Panc1 (cell line): ENCODE measurements around the gene MOB1A. TPM values are rescaled to one million over a fixed set of nuclear protein-coding genes. Genes with fewer than 3 reads are reported as not detected.

Experiments used
- ATAC-seq: fragments of 200-7000 bp; cut with Tn5 transposase; 2 replicates; pipeline ENCODE4 v1.9.1; 2020; ENCODE audit warnings: mild to moderate bottlenecking, moderate library complexity
- BruUV-seq: library from RNA; stranded (reverse); fragments of 400-500 nt; replicated peaks from 2 replicates; lab custom pipeline; 2021; lab: Mats Ljungman, UMichigan
- CTCF ChIA-PET: fragments of 300-600 bp; sonication (Branson Sonifier 250); formaldehyde crosslinking; loops from one replicate; lab custom pipeline; 2022; ENCODE audit warnings: antibody characterized with exemption; lab: Charles Lee
- POLR2A ChIA-PET: fragments of 300-600 bp; sonication (Branson Sonifier 250); formaldehyde crosslinking; loops from one replicate; lab custom pipeline; 2022; ENCODE audit warnings: antibody characterized with exemption; lab: Charles Lee
- DNase-seq: peaks from one replicate; pipeline ENCODE4 v3.0.0-alpha.2; 2010; ENCODE audit warnings: low read depth, low spot score
- H3K27ac ChIP-seq: 2 replicates; pipeline ENCODE4 v1.5.1; 2011; ENCODE audit warnings: mild to moderate bottlenecking, low read length, inconsistent platforms
- H3K27me3 ChIP-seq: fragments of 200-500 bp; sonication (Bioruptor generic); 2 replicates; pipeline ENCODE4 v1.6.0; 2014; ENCODE audit warnings: low read length, inconsistent platforms; ENCODE audit not compliant: control insufficient read depth, insufficient read depth
- H3K36me3 ChIP-seq: fragments of 200-500 bp; sonication (Bioruptor generic); 2 replicates; pipeline ENCODE4 v1.5.1; 2014; ENCODE audit warnings: inconsistent platforms, mild to moderate bottlenecking, low read length, moderate library complexity; ENCODE audit not compliant: control insufficient read depth, insufficient read depth
- H3K4me1 ChIP-seq: 2 replicates; pipeline ENCODE4 v1.5.1; 2011; ENCODE audit warnings: inconsistent platforms, mild to moderate bottlenecking, low read length, moderate library complexity; ENCODE audit not compliant: control insufficient read depth, insufficient read depth
- H3K4me3 ChIP-seq, 2 experiments: 2 replicates each; pipeline ENCODE4 v1.5.1; 2011 to 2012; ENCODE audit warnings: low read depth in 2 of 2, low read length in 2 of 2, mild to moderate bottlenecking in 2 of 2, inconsistent platforms in 1 of 2, moderate library complexity in 1 of 2
- H3K9me3 ChIP-seq: fragments of 200-500 bp; sonication (Bioruptor generic); 2 replicates; pipeline ENCODE4 v1.5.1; 2014; ENCODE audit warnings: low read depth, mild to moderate bottlenecking, inconsistent platforms, low read length, moderate library complexity; ENCODE audit not compliant: control insufficient read depth, insufficient read depth
- POLR2AphosphoS5 ChIP-seq: IDR thresholded peaks from 2 replicates; pipeline ENCODE4 v1.6.1; 2012; ENCODE audit warnings: mild to moderate bottlenecking, low read depth, low read length, moderate library complexity
- SIN3A ChIP-seq: IDR thresholded peaks from 2 replicates; pipeline ENCODE4 v1.6.1; 2012; ENCODE audit warnings: low read depth, mild to moderate bottlenecking, low read length, moderate library complexity, borderline replicate concordance; ENCODE audit not compliant: insufficient read depth
- TCF7L2 ChIP-seq: IDR thresholded peaks from 2 replicates; pipeline ENCODE4 v1.6.1; 2011; ENCODE audit warnings: mild to moderate bottlenecking, low read depth, low read length, inconsistent platforms
- in situ Hi-C: cut with HindIII; loops from 2 replicates; pipeline ENCODE4 v1.10.0; 2016; ENCODE audit warnings: low sequenced_read_pairs, low pct_unique_long_range_greater_than_20kb
- intact Hi-C: fragments of 100-400 bp; cut with micrococcal nuclease; formaldehyde crosslinking; loops from one replicate; pipeline ENCODE4 v1.10.0; 2022; ENCODE audit not compliant: unreplicated experiment
- total RNA-seq: library from RNA; stranded (reverse); gene quantifications from one replicate; pipeline ENCODE4 v1.2.1, GENCODE V29; 2021; ENCODE audit not compliant: unreplicated experiment
- TF ChIP-seq, protein P1 (sequence below): fragments of 450-650 bp; IDR thresholded peaks from 2 replicates; pipeline ENCODE4 v1.5.1; 2017; ENCODE audit warnings: mild to moderate bottlenecking
- TF ChIP-seq, protein P2 (sequence below), 2 experiments: IDR thresholded peaks; 2 replicates each; pipeline ENCODE4 v1.6.1; 2011 to 2012; ENCODE audit warnings: low read depth in 2 of 2, control low read depth in 1 of 2, low read length in 1 of 2, mild to moderate bottlenecking in 1 of 2, moderate library complexity in 1 of 2; ENCODE audit not compliant: insufficient read depth in 1 of 2

MOB1A gene
- total RNA-seq, 1 experiment from 2014 or later = 184 TPM

DNA sequence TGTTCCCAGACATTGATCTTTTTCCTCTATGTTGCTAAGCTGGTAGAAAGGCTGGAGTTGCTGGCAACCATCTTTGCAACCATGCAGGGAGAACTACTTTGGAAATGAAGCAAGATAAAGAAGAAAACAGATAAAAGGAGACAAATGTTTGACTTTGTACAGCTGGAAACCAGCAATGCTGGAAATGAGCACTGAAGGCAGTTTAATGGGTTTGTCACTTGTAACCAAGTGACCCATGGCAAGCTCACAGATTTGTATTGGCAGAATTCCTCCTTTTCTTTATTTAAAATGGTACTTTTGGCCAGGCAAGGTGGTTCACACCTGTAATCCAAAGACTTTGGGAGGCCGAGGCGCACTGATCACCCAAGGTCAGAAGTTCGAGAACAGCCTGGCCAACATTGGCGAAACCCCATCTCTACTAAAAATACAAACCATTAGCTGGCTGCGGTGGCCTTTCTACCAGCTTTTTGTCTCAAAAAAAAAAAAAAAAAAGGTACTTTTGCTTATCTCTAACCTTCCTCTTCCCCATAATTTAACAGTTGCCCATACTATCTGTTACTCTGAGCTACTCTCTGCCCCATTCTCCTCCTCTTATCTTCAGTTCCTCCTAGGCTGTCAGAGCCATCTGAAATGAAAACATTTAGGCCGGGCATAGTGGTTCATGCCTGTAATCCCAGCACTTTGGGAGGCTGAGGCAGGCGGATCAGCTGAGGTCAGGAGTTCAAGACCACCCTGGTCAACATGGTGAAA, 28.9 kb downstream of the MOB1A start:
- ChIA-PET CTCF (interaction anchor here (0.6 kb wide), 2 partner anchors 29 to 321 kb away, joined by 3 to 5 read pairs; partner anchors contain the start of gene STAMBP), POLR2A (no interaction called here)
- no TSS peak for BruUV-seq
- TF ChIP-seq SIN3A (no peak), TCF7L2 (no peak), POLR2AphosphoS5 (no peak; the same call in 1 of the 2 replicates)
- TF ChIP-seq, protein P1, sequence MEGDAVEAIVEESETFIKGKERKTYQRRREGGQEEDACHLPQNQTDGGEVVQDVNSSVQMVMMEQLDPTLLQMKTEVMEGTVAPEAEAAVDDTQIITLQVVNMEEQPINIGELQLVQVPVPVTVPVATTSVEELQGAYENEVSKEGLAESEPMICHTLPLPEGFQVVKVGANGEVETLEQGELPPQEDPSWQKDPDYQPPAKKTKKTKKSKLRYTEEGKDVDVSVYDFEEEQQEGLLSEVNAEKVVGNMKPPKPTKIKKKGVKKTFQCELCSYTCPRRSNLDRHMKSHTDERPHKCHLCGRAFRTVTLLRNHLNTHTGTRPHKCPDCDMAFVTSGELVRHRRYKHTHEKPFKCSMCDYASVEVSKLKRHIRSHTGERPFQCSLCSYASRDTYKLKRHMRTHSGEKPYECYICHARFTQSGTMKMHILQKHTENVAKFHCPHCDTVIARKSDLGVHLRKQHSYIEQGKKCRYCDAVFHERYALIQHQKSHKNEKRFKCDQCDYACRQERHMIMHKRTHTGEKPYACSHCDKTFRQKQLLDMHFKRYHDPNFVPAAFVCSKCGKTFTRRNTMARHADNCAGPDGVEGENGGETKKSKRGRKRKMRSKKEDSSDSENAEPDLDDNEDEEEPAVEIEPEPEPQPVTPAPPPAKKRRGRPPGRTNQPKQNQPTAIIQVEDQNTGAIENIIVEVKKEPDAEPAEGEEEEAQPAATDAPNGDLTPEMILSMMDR = no peak
- TF ChIP-seq, protein P2, sequence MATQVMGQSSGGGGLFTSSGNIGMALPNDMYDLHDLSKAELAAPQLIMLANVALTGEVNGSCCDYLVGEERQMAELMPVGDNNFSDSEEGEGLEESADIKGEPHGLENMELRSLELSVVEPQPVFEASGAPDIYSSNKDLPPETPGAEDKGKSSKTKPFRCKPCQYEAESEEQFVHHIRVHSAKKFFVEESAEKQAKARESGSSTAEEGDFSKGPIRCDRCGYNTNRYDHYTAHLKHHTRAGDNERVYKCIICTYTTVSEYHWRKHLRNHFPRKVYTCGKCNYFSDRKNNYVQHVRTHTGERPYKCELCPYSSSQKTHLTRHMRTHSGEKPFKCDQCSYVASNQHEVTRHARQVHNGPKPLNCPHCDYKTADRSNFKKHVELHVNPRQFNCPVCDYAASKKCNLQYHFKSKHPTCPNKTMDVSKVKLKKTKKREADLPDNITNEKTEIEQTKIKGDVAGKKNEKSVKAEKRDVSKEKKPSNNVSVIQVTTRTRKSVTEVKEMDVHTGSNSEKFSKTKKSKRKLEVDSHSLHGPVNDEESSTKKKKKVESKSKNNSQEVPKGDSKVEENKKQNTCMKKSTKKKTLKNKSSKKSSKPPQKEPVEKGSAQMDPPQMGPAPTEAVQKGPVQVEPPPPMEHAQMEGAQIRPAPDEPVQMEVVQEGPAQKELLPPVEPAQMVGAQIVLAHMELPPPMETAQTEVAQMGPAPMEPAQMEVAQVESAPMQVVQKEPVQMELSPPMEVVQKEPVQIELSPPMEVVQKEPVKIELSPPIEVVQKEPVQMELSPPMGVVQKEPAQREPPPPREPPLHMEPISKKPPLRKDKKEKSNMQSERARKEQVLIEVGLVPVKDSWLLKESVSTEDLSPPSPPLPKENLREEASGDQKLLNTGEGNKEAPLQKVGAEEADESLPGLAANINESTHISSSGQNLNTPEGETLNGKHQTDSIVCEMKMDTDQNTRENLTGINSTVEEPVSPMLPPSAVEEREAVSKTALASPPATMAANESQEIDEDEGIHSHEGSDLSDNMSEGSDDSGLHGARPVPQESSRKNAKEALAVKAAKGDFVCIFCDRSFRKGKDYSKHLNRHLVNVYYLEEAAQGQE (IDR thresholded peaks at IDR 0.05; ENCODE audit: insufficient read depth in 1 of 2, low read depth in 2 of 2, low read length in 1 of 2) = no peak
- ATAC-seq = no peak
- no peak for DNase-seq
- Histone ChIP-seq H3K27me3 (no peaks in the 10 kb centered on the region), H3K36me3 (peaks cover 23% of the 10 kb centered on the region), H3K27ac (no peak overlapping the region), H3K4me1 (peaks cover 10% of the 10 kb centered on the region; the same call in 1 of the 2 replicates), H3K9me3 (no peaks in the 10 kb centered on the region), H3K4me3 (no peak overlapping the region)
- in situ Hi-C loops = no loop called here
- intact Hi-C loops = no loop called here

DNA sequence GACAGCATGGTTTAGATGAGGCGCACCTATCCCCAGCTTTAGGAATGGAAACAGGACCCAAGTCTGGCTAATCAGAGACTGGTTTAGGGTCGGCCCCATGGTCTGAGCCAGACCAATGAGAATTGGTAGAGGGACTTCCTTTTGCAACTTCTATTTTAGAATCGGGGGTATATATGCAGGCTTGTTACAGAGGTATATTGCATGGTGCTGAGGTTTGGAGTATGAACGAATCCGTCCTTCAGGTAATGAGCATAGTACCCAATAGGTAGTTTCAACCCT, 29.5 kb downstream of the MOB1A start:
- POLR2A ChIA-PET = no interaction called here
- Histone ChIP-seq H3K27me3 (no peaks in the 10 kb centered on the region), H3K27ac (peak overlapping the region; percentile 89), H3K9me3 (no peaks in the 10 kb centered on the region), H3K4me3 (peak overlapping the region in 1 of 2 experiments; percentile 82; a peak in 2 of 4 replicates), H3K4me1 (peaks cover 10% of the 10 kb centered on the region; the same call in 1 of the 2 replicates), H3K36me3 (peaks cover 18% of the 10 kb centered on the region)
- TF ChIP-seq, protein P2 (IDR thresholded peaks at IDR 0.05; ENCODE audit: insufficient read depth in 1 of 2, low read depth in 2 of 2, low read length in 1 of 2) = no peak
- TF ChIP-seq TCF7L2 = no peak
- in situ Hi-C loops = no loop called here
- intact Hi-C loops = no loop called here
- no peak for ATAC-seq
- no TSS peak for BruUV-seq
- DNase-seq = no peak
- CTCF ChIA-PET = interaction anchor here (0.6 kb wide), 2 partner anchors 29 to 321 kb away, joined by 3 to 5 read pairs; partner anchors contain the start of gene STAMBP
